GM23338 (cell line): ENCODE measurements around the gene NUDT16L1. TPM values are rescaled to one million over a fixed set of nuclear protein-coding genes. Genes with fewer than 3 reads are reported as not detected.

Experiments
- ATAC-seq: fragments of 200-7000 bp; cut with Tn5 transposase; 3 replicates; pipeline ENCODE4 v1.9.1; 2020
- DNase-seq: peaks from one replicate; pipeline ENCODE4 v3.0.0-alpha.2; 2015; ENCODE audit warnings: low spot score
- H2AFZ ChIP-seq: fragments of 200-600 bp; sonication (generic); 2 replicates; pipeline ENCODE4 v1.8.0; 2016; ENCODE audit warnings: antibody characterized with exemption, mild to moderate bottlenecking, moderate library complexity
- H3F3A ChIP-seq: fragments of 200-600 bp; sonication (generic); replicated peaks from 2 replicates; pipeline ENCODE4 v1.8.0; 2017; ENCODE audit warnings: antibody characterized with exemption, mixed run types, low read depth
- H3K27ac ChIP-seq: fragments of 200-600 bp; sonication (generic); 2 replicates; pipeline ENCODE4 v1.6.1; 2016; ENCODE audit warnings: low read depth
- H3K27me3 ChIP-seq: fragments of 200-600 bp; sonication (generic); 2 replicates; pipeline ENCODE4 v1.8.0; 2016; ENCODE audit warnings: mild to moderate bottlenecking, mixed run types, moderate library complexity; ENCODE audit not compliant: insufficient read depth
- H3K36me3 ChIP-seq: fragments of 200-600 bp; sonication (generic); 2 replicates; pipeline ENCODE4 v1.8.0; 2016; ENCODE audit warnings: mild to moderate bottlenecking; ENCODE audit not compliant: insufficient read depth
- H3K4me1 ChIP-seq: fragments of 200-600 bp; sonication (generic); 2 replicates; pipeline ENCODE4 v1.8.0; 2016; ENCODE audit warnings: mild to moderate bottlenecking, moderate library complexity; ENCODE audit not compliant: insufficient read depth
- H3K4me2 ChIP-seq: fragments of 200-600 bp; sonication (generic); 2 replicates; pipeline ENCODE4 v1.7.1; 2017; ENCODE audit warnings: mixed run types
- H3K4me3 ChIP-seq: fragments of 200-600 bp; sonication (generic); 2 replicates; pipeline ENCODE4 v1.6.1; 2016; ENCODE audit warnings: mixed run types
- H3K79me2 ChIP-seq: fragments of 200-600 bp; sonication (generic); replicated peaks from 2 replicates; pipeline ENCODE4 v1.8.0; 2017; ENCODE audit warnings: mild to moderate bottlenecking; ENCODE audit not compliant: insufficient read depth
- H3K9me2 ChIP-seq: fragments of 200-600 bp; sonication (generic); 2 replicates; pipeline ENCODE4 v1.8.0; 2017; ENCODE audit not compliant: insufficient read depth
- H4K20me1 ChIP-seq: fragments of 200-600 bp; sonication (generic); replicated peaks from 2 replicates; pipeline ENCODE4 v1.8.0; 2017; ENCODE audit warnings: mild to moderate bottlenecking; ENCODE audit not compliant: insufficient read depth
- H3K27ac Mint-ChIP-seq: 2 replicates; pipeline ENCODE4 v1.8.0; 2020; ENCODE audit warnings: inconsistent platforms, mild to moderate bottlenecking, moderate library complexity, mixed read lengths
- H3K27me3 Mint-ChIP-seq: 3 replicates; pipeline ENCODE4 v1.8.0; 2022; ENCODE audit warnings: low read depth, mild to moderate bottlenecking, moderate library complexity, mixed read lengths, inconsistent platforms; ENCODE audit not compliant: insufficient read depth, poor library complexity
- H3K36me3 Mint-ChIP-seq: 3 replicates; pipeline ENCODE4 v1.8.0; 2021; ENCODE audit warnings: low read depth, mild to moderate bottlenecking, inconsistent platforms, moderate library complexity, mixed read lengths
- H3K4me1 Mint-ChIP-seq: 3 replicates; pipeline ENCODE4 v1.8.0; 2020; ENCODE audit warnings: mild to moderate bottlenecking, inconsistent platforms, mixed read lengths
- H3K4me3 Mint-ChIP-seq: 3 replicates; pipeline ENCODE4 v1.8.0; 2021; ENCODE audit warnings: moderate library complexity, mild to moderate bottlenecking, inconsistent platforms, mixed read lengths
- H3K9me3 Mint-ChIP-seq: 3 replicates; pipeline ENCODE4 v1.8.0; 2020; ENCODE audit warnings: moderate library complexity, mild to moderate bottlenecking, inconsistent platforms, mixed read lengths
- EZH2 ChIP-seq: fragments of 200-600 bp; sonication (generic); IDR thresholded peaks from one replicate; pipeline ENCODE4 v1.8.0; 2017; ENCODE audit warnings: antibody characterized with exemption, mild to moderate bottlenecking, low read depth; ENCODE audit not compliant: unreplicated experiment
- EZH2phosphoT487 ChIP-seq: fragments of 200-600 bp; sonication (generic); IDR thresholded peaks from one replicate; pipeline ENCODE4 v1.8.1; 2018; ENCODE audit warnings: antibody characterized with exemption; ENCODE audit not compliant: unreplicated experiment
- NANOG ChIP-seq: IDR thresholded peaks from 2 replicates; pipeline ENCODE4 v1.6.1; 2016; ENCODE audit warnings: antibody characterized with exemption, borderline replicate concordance
- STAT1 ChIP-seq: IDR thresholded peaks from one replicate; pipeline ENCODE4 v1.6.1; 2016; ENCODE audit warnings: antibody characterized with exemption; ENCODE audit not compliant: unreplicated experiment
- ZNF331 ChIP-seq: fragments of 250-450 bp; sonication (Bioruptor Pico); IDR thresholded peaks from 2 replicates; pipeline ENCODE4 v1.5.0; 2020; ENCODE audit warnings: low read depth, mild to moderate bottlenecking, moderate library complexity
- polyA plus RNA-seq: library from polyadenylated mRNA; unstranded; fragments of >200 nt; fragmentation: Nextera tagmentation; extraction: Ambion mirVana; gene quantifications from 2 replicates; pipeline ENCODE4 v1.2.1, GENCODE V29; 2016
- total RNA-seq: library from RNA; depleted of rRNA; stranded (reverse); fragments of >200 nt; shearing (Covaris generic); gene quantifications from 2 replicates; pipeline ENCODE4 v1.2.3, GENCODE V29; 2014
- TF ChIP-seq, protein P1 (sequence below): IDR thresholded peaks from one replicate; pipeline ENCODE4 v1.6.1; 2018; ENCODE audit warnings: antibody characterized with exemption; ENCODE audit not compliant: unreplicated experiment
- TF ChIP-seq, protein P2 (sequence below): IDR thresholded peaks from 2 replicates; pipeline ENCODE4 v1.6.1; 2016; ENCODE audit warnings: antibody characterized with exemption
- TF ChIP-seq, protein P3 (sequence below): fragments of 250-450 bp; sonication (Bioruptor Pico); IDR thresholded peaks from 2 replicates; pipeline ENCODE4 v1.5.0; 2020; ENCODE audit warnings: mild to moderate bottlenecking, moderate library complexity

NUDT16L1 gene
- total and polyA plus RNA-seq, 2 experiments from 2014 or later = 37.1 to 80.4 TPM

DNA sequence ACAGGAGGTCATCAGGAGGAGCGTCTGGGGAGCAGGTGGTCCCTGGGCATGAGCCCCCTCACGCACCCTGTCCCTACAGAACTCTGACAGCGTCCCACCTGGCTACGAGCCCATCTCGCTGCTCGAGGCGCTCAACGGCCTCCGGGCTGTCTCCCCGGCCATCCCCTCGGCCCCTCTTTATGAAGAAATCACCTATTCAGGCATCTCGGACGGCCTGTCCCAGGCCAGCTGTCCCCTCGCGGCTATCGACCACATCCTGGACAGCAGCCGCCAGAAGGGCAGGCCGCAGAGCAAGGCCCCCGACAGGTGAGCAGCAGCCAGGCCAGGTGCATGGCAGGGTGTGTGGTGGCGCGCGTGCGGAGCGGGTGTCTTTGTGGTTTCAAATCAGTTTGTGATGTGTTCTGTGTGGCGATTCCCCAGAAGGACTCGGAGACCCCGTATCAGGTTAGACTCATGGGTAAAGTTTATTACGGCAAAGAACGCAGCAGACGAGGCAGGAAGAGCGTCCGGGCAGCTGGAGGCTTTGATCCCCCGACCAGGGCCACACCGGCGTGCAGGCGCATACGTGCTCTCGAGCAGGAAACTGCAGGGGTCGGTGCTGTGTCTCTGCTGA lies 11.8 kb upstream of the NUDT16L1 start:
- Mint-ChIP-seq H3K4me3 (no peak overlapping the region), H3K27me3 (peaks cover 11% of the 10 kb centered on the region), H3K36me3 (peaks cover 14% of the 10 kb centered on the region), H3K4me1 (peaks cover under 1% of the 10 kb centered on the region; the same call in 1 of the 3 replicates), H3K27ac (no peak overlapping the region; the same call in 1 of the 2 replicates), H3K9me3 (no peaks in the 10 kb centered on the region)
- Histone ChIP-seq H3K27ac (no peak overlapping the region), H4K20me1 (no peaks in the 10 kb centered on the region), H3K27me3 (no peaks in the 10 kb centered on the region), H2AFZ (no peak overlapping the region), H3K36me3 (no peaks in the 10 kb centered on the region), H3K9me2 (no peaks in the 10 kb centered on the region), H3K4me2 (no peak overlapping the region), H3F3A (no peaks in the 10 kb centered on the region), H3K4me3 (no peak overlapping the region), H3K4me1 (no peaks in the 10 kb centered on the region), H3K79me2 (no peaks in the 10 kb centered on the region)
- no peak for TF ChIP-seq NANOG
- TF ChIP-seq EZH2phosphoT487 = no peak
- TF ChIP-seq, protein P1, sequence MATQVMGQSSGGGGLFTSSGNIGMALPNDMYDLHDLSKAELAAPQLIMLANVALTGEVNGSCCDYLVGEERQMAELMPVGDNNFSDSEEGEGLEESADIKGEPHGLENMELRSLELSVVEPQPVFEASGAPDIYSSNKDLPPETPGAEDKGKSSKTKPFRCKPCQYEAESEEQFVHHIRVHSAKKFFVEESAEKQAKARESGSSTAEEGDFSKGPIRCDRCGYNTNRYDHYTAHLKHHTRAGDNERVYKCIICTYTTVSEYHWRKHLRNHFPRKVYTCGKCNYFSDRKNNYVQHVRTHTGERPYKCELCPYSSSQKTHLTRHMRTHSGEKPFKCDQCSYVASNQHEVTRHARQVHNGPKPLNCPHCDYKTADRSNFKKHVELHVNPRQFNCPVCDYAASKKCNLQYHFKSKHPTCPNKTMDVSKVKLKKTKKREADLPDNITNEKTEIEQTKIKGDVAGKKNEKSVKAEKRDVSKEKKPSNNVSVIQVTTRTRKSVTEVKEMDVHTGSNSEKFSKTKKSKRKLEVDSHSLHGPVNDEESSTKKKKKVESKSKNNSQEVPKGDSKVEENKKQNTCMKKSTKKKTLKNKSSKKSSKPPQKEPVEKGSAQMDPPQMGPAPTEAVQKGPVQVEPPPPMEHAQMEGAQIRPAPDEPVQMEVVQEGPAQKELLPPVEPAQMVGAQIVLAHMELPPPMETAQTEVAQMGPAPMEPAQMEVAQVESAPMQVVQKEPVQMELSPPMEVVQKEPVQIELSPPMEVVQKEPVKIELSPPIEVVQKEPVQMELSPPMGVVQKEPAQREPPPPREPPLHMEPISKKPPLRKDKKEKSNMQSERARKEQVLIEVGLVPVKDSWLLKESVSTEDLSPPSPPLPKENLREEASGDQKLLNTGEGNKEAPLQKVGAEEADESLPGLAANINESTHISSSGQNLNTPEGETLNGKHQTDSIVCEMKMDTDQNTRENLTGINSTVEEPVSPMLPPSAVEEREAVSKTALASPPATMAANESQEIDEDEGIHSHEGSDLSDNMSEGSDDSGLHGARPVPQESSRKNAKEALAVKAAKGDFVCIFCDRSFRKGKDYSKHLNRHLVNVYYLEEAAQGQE = no peak
- no peak for TF ChIP-seq ZNF331 (CRISPR knock-in tag)
- no peak for ATAC-seq
- DNase-seq = no peak

DNA sequence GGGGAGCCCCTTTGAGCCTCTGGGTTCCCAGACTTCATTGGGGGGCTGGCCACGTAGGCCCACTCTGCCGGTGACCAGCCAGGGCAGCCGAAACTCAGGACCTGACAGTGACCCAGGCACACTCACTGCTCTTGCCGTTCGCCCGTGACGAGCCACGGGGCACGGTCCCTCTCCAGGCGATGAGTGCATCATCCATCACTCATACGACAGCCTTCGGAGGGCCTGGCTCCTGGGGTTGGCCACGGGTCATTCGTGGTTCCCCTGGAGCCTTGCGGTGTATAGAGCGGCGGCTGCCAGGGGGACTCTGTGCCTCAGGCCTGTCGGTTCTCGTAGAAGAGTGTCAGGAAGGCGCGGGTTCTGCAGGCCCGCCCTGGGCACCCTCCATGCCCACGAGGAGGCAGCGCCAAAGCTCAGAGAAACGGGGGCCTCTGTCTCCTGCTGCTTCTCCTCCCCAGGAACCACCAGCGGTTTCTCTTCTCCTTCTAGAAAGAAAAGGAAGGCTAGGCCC lies 11.2 kb upstream of the NUDT16L1 start:
- Histone ChIP-seq H2AFZ (no peak overlapping the region), H3K79me2 (no peaks in the 10 kb centered on the region), H3K9me2 (no peaks in the 10 kb centered on the region), H3K27ac (no peak overlapping the region), H3K36me3 (no peaks in the 10 kb centered on the region), H3K4me1 (no peaks in the 10 kb centered on the region), H3K4me2 (no peak overlapping the region), H3K27me3 (no peaks in the 10 kb centered on the region), H4K20me1 (no peaks in the 10 kb centered on the region), H3K4me3 (no peak overlapping the region), H3F3A (no peaks in the 10 kb centered on the region)
- H3K27me3 Mint-ChIP-seq = peaks cover 11% of the 10 kb centered on the region
- H3K4me1 Mint-ChIP-seq = no peaks in the 10 kb centered on the region
- no peak for DNase-seq
- ATAC-seq = no peak; the same call in 2 of the 3 replicates
- no peaks in the 10 kb centered on the region for H3K9me3 Mint-ChIP-seq
- no peak overlapping the region for H3K4me3 Mint-ChIP-seq
- H3K36me3 Mint-ChIP-seq = peaks cover 14% of the 10 kb centered on the region
- H3K27ac Mint-ChIP-seq = no peak overlapping the region
- TF ChIP-seq, protein P2, sequence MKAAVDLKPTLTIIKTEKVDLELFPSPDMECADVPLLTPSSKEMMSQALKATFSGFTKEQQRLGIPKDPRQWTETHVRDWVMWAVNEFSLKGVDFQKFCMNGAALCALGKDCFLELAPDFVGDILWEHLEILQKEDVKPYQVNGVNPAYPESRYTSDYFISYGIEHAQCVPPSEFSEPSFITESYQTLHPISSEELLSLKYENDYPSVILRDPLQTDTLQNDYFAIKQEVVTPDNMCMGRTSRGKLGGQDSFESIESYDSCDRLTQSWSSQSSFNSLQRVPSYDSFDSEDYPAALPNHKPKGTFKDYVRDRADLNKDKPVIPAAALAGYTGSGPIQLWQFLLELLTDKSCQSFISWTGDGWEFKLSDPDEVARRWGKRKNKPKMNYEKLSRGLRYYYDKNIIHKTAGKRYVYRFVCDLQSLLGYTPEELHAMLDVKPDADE = no peak
- TF ChIP-seq STAT1 (no peak), EZH2 (no peak)
- TF ChIP-seq, protein P3, sequence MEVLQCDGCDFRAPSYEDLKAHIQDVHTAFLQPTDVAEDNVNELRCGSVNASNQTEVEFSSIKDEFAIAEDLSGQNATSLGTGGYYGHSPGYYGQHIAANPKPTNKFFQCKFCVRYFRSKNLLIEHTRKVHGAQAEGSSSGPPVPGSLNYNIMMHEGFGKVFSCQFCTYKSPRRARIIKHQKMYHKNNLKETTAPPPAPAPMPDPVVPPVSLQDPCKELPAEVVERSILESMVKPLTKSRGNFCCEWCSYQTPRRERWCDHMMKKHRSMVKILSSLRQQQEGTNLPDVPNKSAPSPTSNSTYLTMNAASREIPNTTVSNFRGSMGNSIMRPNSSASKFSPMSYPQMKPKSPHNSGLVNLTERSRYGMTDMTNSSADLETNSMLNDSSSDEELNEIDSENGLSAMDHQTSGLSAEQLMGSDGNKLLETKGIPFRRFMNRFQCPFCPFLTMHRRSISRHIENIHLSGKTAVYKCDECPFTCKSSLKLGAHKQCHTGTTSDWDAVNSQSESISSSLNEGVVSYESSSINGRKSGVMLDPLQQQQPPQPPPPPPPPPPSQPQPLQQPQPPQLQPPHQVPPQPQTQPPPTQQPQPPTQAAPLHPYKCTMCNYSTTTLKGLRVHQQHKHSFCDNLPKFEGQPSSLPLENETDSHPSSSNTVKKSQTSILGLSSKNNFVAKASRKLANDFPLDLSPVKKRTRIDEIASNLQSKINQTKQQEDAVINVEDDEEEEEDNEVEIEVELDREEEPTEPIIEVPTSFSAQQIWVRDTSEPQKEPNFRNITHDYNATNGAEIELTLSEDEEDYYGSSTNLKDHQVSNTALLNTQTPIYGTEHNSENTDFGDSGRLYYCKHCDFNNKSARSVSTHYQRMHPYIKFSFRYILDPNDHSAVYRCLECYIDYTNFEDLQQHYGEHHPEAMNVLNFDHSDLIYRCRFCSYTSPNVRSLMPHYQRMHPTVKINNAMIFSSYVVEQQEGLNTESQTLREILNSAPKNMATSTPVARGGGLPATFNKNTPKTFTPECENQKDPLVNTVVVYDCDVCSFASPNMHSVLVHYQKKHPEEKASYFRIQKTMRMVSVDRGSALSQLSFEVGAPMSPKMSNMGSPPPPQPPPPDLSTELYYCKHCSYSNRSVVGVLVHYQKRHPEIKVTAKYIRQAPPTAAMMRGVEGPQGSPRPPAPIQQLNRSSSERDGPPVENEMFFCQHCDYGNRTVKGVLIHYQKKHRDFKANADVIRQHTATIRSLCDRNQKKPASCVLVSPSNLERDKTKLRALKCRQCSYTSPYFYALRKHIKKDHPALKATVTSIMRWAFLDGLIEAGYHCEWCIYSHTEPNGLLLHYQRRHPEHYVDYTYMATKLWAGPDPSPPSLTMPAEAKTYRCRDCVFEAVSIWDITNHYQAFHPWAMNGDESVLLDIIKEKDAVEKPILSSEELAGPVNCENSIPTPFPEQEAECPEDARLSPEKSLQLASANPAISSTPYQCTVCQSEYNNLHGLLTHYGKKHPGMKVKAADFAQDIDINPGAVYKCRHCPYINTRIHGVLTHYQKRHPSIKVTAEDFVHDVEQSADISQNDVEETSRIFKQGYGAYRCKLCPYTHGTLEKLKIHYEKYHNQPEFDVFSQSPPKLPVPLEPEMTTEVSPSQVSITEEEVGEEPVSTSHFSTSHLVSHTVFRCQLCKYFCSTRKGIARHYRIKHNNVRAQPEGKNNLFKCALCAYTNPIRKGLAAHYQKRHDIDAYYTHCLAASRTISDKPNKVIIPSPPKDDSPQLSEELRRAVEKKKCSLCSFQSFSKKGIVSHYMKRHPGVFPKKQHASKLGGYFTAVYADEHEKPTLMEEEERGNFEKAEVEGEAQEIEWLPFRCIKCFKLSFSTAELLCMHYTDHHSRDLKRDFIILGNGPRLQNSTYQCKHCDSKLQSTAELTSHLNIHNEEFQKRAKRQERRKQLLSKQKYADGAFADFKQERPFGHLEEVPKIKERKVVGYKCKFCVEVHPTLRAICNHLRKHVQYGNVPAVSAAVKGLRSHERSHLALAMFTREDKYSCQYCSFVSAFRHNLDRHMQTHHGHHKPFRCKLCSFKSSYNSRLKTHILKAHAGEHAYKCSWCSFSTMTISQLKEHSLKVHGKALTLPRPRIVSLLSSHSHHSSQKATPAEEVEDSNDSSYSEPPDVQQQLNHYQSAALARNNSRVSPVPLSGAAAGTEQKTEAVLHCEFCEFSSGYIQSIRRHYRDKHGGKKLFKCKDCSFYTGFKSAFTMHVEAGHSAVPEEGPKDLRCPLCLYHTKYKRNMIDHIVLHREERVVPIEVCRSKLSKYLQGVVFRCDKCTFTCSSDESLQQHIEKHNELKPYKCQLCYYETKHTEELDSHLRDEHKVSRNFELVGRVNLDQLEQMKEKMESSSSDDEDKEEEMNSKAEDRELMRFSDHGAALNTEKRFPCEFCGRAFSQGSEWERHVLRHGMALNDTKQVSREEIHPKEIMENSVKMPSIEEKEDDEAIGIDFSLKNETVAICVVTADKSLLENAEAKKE (CRISPR knock-in tag) = no peak
